Upper lobe of right lung (tissue), 1 donor: Measurements from ENCODE around the gene NINL. TPM values are rescaled to one million over a fixed set of nuclear protein-coding genes. Genes with fewer than 3 reads are reported as not detected.
A peak's percentile ranks its signal among the peaks of the same experiment; 100 is the strongest.

ENCODE experiments used
- ATAC-seq: fragments of 200-7000 bp; cut with Tn5 transposase; one replicate; pipeline ENCODE4 v1.9.1; 2020; ENCODE audit warnings: mild to moderate bottlenecking, moderate library complexity
- DNase-seq: peaks from one replicate; pipeline ENCODE4 v3.0.0-alpha.2; 2020
- H3K27ac ChIP-seq: fragments of 200-600 bp; one replicate; pipeline ENCODE4 v1.8.0; 2022
- H3K27me3 ChIP-seq: fragments of 200-600 bp; one replicate; pipeline ENCODE4 v1.8.0; 2022; ENCODE audit warnings: mild to moderate bottlenecking
- H3K36me3 ChIP-seq: fragments of 200-600 bp; one replicate; pipeline ENCODE4 v1.8.0; 2022
- H3K4me1 ChIP-seq: fragments of 200-600 bp; one replicate; pipeline ENCODE4 v1.8.0; 2022
- H3K4me3 ChIP-seq: fragments of 200-600 bp; one replicate; pipeline ENCODE4 v1.8.0; 2022; ENCODE audit warnings: mild to moderate bottlenecking
- H3K9me3 ChIP-seq: fragments of 200-600 bp; one replicate; pipeline ENCODE4 v1.8.0; 2022
- CTCF ChIP-seq: fragments of 200-600 bp; IDR thresholded peaks from one replicate; pipeline ENCODE4 v1.8.0; 2022; ENCODE audit warnings: antibody characterized with exemption
- intact Hi-C: fragments of 100-400 bp; cut with DNase I; formaldehyde crosslinking; loops from one replicate; pipeline ENCODE4 v1.11.0; 2022
- total RNA-seq: library from RNA; stranded (reverse); fragmentation: NEBNext Ultra II Directional; extraction: Animal tissue kit (Norgen Biotek cat#: 25700); gene quantifications from one replicate; pipeline ENCODE4 v1.2.1, GENCODE V29; 2021
- donor health status: DM: no; HTN: yes; CAD: no; lungs with severe emphysema.

NINL gene
- total RNA-seq, 1 donor from 2014 or later, result 13.2 TPM

DNA sequence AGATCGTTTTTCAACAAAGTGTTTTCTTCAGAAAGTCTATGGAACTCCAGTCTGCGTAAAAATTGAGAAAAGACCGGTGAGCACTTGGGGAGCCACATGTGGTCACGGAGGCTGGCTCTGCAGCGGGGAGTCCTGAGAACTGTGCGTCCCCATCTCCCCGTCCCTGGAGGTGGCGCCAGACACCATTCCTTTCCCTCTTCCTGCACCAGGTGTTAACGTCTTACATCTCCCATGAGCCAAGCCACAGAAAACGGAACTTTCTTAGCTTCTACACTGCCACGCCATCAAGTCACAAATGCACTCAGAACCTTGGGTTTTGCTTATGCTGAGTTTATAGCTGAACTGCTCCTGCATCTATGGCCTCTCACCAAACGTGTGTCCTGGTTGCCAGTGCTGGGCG lies 115.3 kb downstream of the NINL start:
- Histone ChIP-seq H3K4me3 (no peak overlapping the region), H3K9me3 (no peaks in the 10 kb centered on the region), H3K36me3 (peaks cover 9% of the 10 kb centered on the region), H3K27ac (no peak overlapping the region), H3K4me1 (no peaks in the 10 kb centered on the region), H3K27me3 (no peaks in the 10 kb centered on the region)
- peak; percentile 52 for ATAC-seq
- peak; percentile 23 for TF ChIP-seq CTCF
- intact Hi-C loops, result no loop called here
- DNase-seq, result no peak

GRCh38 chr20:25469558-25469957 lies 115.8 kb downstream of the NINL start:
- Histone ChIP-seq H3K4me3 (no peak overlapping the region), H3K4me1 (no peaks in the 10 kb centered on the region), H3K9me3 (no peaks in the 10 kb centered on the region), H3K27me3 (no peaks in the 10 kb centered on the region), H3K27ac (no peak overlapping the region), H3K36me3 (peaks cover 9% of the 10 kb centered on the region)
- DNase-seq (no peak), ATAC-seq (no peak)
- no peak for TF ChIP-seq CTCF
- intact Hi-C loops, result no loop called here

DNA sequence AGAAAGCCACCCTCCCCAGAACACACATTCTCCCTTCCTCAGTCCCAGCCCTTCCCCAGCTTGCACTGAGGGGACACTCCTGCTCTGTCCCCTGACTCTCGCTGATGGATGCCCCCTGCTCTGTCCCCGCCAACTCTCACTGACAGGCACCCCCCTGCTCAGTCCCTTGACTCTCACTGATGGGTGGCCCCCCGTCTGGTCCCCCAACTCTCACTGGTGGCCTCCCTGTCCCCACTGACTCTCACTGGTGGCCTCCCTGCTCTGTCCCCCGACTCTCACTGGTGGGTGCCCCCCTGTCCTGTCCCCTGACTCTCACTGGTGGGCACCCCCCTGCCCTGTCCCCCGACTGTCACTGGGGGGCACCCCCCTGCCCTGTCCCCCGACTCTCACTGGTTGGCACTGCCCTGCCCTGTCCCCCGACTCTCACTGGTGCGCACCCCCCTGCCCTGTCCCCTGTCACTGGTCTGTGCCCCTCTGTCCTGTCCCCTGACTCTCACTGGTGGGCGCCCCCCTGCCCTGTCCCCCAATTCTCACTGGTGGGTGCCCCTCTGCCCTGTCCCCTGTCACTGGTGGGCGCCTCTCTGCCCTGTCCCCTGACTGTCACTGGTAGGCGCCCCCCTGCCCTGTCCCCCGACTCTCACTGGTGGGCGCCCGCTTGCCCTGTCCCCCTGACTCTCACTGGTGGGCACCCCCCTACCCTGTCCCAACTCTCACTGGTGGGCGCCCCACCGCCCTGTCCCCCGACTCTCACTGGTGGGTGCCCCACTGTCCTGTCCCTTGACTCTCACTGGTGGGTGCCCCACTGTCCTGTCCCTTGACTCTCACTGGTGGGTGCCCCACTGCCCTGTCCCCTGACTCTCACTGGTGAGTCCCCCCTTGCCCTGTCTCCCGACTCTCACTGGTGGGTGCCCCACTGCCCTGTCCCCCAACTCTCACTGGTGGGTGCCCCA lies 116.9 kb downstream of the NINL start:
- Histone ChIP-seq H3K9me3 (no peaks in the 10 kb centered on the region), H3K4me3 (no peak overlapping the region), H3K4me1 (no peaks in the 10 kb centered on the region), H3K36me3 (peaks cover 9% of the 10 kb centered on the region), H3K27ac (no peak overlapping the region), H3K27me3 (no peaks in the 10 kb centered on the region)
- peak; percentile 16 for DNase-seq
- intact Hi-C loops, result no loop called here
- no peak for TF ChIP-seq CTCF
- peak; percentile 16 for ATAC-seq

DNA sequence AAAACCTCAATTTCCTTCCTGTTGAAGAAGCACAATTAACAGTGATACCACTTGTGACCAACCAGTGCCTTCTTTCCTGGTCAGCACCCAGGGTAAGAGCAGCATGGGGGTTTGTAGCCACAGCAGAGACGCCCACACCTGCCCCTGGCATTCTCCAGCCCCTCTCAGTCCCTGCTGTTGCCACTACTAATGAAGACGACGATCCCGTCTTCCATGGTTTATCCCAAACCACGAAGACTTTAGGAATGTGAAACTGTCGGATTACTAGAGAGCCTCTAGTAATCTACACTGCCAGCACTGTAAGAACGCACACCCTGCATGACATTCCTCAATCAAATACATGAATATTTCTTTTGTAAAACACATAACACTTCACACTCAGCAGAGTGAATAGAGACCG lies 117.9 kb downstream of the NINL start:
- no peak for DNase-seq
- Histone ChIP-seq H3K27me3 (no peaks in the 10 kb centered on the region), H3K27ac (no peak overlapping the region), H3K9me3 (no peaks in the 10 kb centered on the region), H3K4me3 (no peak overlapping the region), H3K36me3 (peaks cover 9% of the 10 kb centered on the region), H3K4me1 (no peaks in the 10 kb centered on the region)
- ATAC-seq, result no peak
- no peak for TF ChIP-seq CTCF
- intact Hi-C loops, result no loop called here

DNA sequence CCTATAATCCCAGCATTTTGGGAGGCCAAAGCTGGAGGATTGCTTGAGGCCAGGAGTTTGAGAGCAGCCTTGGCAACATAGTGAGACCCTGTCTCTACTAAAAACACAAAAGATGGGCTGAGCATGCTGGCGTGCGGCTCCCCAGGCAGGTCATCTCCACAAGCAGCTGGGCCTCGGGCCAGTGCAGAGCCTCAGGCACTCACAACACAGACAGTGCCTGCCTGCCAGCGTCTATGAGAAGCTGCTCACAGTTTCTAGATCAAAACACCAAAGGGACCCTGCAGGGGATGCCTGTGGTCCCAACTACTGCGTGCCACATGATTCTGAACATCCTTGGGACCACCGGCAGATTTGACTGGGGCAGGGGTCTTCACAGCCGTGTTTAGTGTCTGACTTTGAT lies 118.5 kb downstream of the NINL start:
- H3K4me3 ChIP-seq, result no peak overlapping the region
- H3K27me3 ChIP-seq, result no peaks in the 10 kb centered on the region
- TF ChIP-seq CTCF, result no peak
- H3K9me3 ChIP-seq, result no peaks in the 10 kb centered on the region
- DNase-seq (no peak), ATAC-seq (no peak)
- peaks cover 9% of the 10 kb centered on the region for H3K36me3 ChIP-seq
- H3K27ac ChIP-seq, result no peak overlapping the region
- no peaks in the 10 kb centered on the region for H3K4me1 ChIP-seq
- intact Hi-C loops, result no loop called here
